WTC11 (cell line): Measurements from ENCODE around the gene PIGP. TPM values are rescaled to one million over a fixed set of nuclear protein-coding genes. Genes with fewer than 3 reads are reported as not detected.

Source experiments
- ATAC-seq: fragments of 200-7000 bp; cut with Tn5 transposase; 2 replicates; pipeline ENCODE4 v1.10.0; 2021; ENCODE audit warnings: mild to moderate bottlenecking, moderate library complexity
- CTCF ChIA-PET: fragments of 300-600 bp; sonication (Branson Sonifier 250); formaldehyde crosslinking; loops from one replicate; lab custom pipeline; 2021; ENCODE audit warnings: antibody characterized with exemption; lab: Charles Lee
- POLR2A ChIA-PET: fragments of 350-600 bp; sonication (Branson Sonifier 250); formaldehyde crosslinking; loops from one replicate; lab custom pipeline; 2021; ENCODE audit warnings: antibody characterized with exemption; lab: Charles Lee
- DNase-seq: peaks from one replicate; pipeline ENCODE4 v3.0.0; 2021; ENCODE audit warnings: low spot score
- H3K27ac Mint-ChIP-seq: 2 replicates; pipeline ENCODE4 v1.8.0; 2021; ENCODE audit warnings: mixed read lengths
- H3K27me3 Mint-ChIP-seq: 2 replicates; pipeline ENCODE4 v1.8.0; 2021; ENCODE audit warnings: low read depth, mild to moderate bottlenecking, moderate library complexity, mixed read lengths
- H3K36me3 Mint-ChIP-seq: 2 replicates; pipeline ENCODE4 v1.8.0; 2021; ENCODE audit warnings: mixed read lengths
- H3K4me1 Mint-ChIP-seq: 2 replicates; pipeline ENCODE4 v1.8.0; 2022; ENCODE audit warnings: mixed read lengths
- H3K4me3 Mint-ChIP-seq: 2 replicates; pipeline ENCODE4 v1.8.0; 2021; ENCODE audit warnings: mild to moderate bottlenecking, moderate library complexity, mixed read lengths
- H3K9me3 Mint-ChIP-seq: 2 replicates; pipeline ENCODE4 v1.8.0; 2021; ENCODE audit warnings: mixed read lengths
- ATF3 ChIP-seq: sonication (generic); formaldehyde crosslinking; conservative IDR thresholded peaks from 2 replicates; pipeline ENCODE4 v1.8.1; 2022; ENCODE audit warnings: mild to moderate bottlenecking, missing genetic modification reagents
- CREM ChIP-seq: sonication (generic); formaldehyde crosslinking; IDR thresholded peaks from 2 replicates; pipeline ENCODE4 v1.8.1; 2022; ENCODE audit warnings: mild to moderate bottlenecking, missing genetic modification reagents, moderate library complexity
- FOXJ3 ChIP-seq: sonication (generic); formaldehyde crosslinking; IDR thresholded peaks from 2 replicates; pipeline ENCODE4 v1.9.0; 2021; ENCODE audit warnings: missing genetic modification reagents, mild to moderate bottlenecking, borderline replicate concordance
- MXD4 ChIP-seq: fragments of 250-450 bp; sonication (Bioruptor Pico); IDR thresholded peaks from 2 replicates; pipeline ENCODE4 v1.8.0; 2021; ENCODE audit warnings: mild to moderate bottlenecking, moderate library complexity, borderline replicate concordance
- NR1H2 ChIP-seq: sonication (generic); formaldehyde crosslinking; IDR thresholded peaks from 2 replicates; pipeline ENCODE4 v1.9.0; 2021; ENCODE audit warnings: mild to moderate bottlenecking, moderate library complexity, missing genetic modification reagents
- NR3C1 ChIP-seq: sonication (generic); formaldehyde crosslinking; conservative IDR thresholded peaks from 2 replicates; pipeline ENCODE4 v1.8.1; 2023; ENCODE audit warnings: low read depth, mild to moderate bottlenecking, missing genetic modification reagents
- RELA ChIP-seq: sonication (generic); formaldehyde crosslinking; IDR thresholded peaks from 2 replicates; pipeline ENCODE4 v1.8.1; 2022; ENCODE audit warnings: missing genetic modification reagents, mild to moderate bottlenecking, borderline replicate concordance
- SMAD3 ChIP-seq: sonication (generic); formaldehyde crosslinking; IDR thresholded peaks from 2 replicates; pipeline ENCODE4 v1.8.0; 2022; ENCODE audit warnings: missing genetic modification reagents, mild to moderate bottlenecking, borderline replicate concordance
- USF1 ChIP-seq: sonication (generic); formaldehyde crosslinking; IDR thresholded peaks from 2 replicates; pipeline ENCODE4 v1.8.0; 2022; ENCODE audit warnings: mild to moderate bottlenecking, missing genetic modification reagents
- ZNF219 ChIP-seq: sonication (generic); formaldehyde crosslinking; IDR thresholded peaks from 2 replicates; pipeline ENCODE4 v1.8.0; 2023; ENCODE audit warnings: missing genetic modification reagents, mild to moderate bottlenecking, borderline replicate concordance
- ZNF281 ChIP-seq: sonication (generic); formaldehyde crosslinking; IDR thresholded peaks from 2 replicates; pipeline ENCODE4 v1.8.0; 2023; ENCODE audit warnings: mild to moderate bottlenecking, missing genetic modification reagents
- ZNF317 ChIP-seq: sonication (generic); formaldehyde crosslinking; IDR thresholded peaks from 2 replicates; pipeline ENCODE4 v1.8.1; 2023; ENCODE audit warnings: low read depth, mild to moderate bottlenecking, moderate library complexity, missing genetic modification reagents, borderline replicate concordance
- total RNA-seq: library from RNA; stranded (reverse); gene quantifications from 3 replicates; pipeline ENCODE4 v1.2.3, GENCODE V29; 2021
- TF ChIP-seq, protein P1 (sequence below): fragments of 250-450 bp; sonication (Bioruptor Pico); IDR thresholded peaks from 2 replicates; pipeline ENCODE4 v1.8.0; 2021; ENCODE audit warnings: mild to moderate bottlenecking
- TF ChIP-seq, protein P2 (sequence below): sonication (generic); formaldehyde crosslinking; IDR thresholded peaks from 2 replicates; pipeline ENCODE4 v1.8.1; 2023; ENCODE audit warnings: mild to moderate bottlenecking, moderate library complexity, missing genetic modification reagents
- TF ChIP-seq, protein P3 (sequence below): sonication (generic); formaldehyde crosslinking; IDR thresholded peaks from 2 replicates; pipeline ENCODE4 v1.8.0; 2022; ENCODE audit warnings: mild to moderate bottlenecking, missing genetic modification reagents

The PIGP gene
- total RNA-seq, 1 experiment from 2014 or later: 10.9 TPM

DNA sequence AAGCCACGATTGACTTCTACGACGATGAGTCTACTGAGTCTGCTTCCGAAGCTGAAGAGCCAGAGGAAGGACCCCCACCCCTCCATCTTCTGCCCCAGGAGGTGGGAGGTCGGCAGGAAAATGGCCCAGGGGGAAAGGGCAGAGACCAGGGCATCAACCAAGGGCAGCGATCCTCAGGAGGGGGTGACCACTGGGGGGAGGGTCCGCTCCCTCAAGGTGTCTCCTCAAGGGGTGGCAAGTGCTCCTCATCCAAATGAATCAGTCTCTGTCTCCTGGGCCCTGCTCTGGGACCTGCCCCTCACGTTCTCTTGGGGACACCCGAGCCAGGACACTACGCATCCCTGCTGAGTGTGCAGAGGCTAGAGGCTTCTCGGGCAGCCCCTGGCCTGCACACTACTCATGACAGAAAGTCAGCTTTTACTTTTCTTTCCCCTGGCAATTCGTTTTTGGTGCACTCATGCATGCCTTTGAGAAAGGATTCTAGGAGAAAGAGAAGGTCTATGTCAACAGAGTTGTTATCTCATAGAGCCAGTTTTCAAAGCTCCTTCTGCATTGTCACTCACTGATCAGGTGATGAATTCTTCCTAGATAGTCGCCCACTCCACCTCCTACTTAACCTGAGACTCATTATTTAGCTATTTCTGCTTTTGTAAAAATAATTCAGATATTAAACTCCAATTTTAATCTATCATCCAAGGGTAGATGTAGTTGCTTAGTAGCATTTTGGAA is 54.8 kb downstream of the PIGP start:
- H3K36me3 Mint-ChIP-seq: no peaks in the 10 kb centered on the region
- TF ChIP-seq USF1 (CRISPR knock-in tag) (no peak), NR3C1 (no peak), SMAD3 (no peak), FOXJ3 (CRISPR knock-in tag) (no peak), ZNF281 (no peak), MXD4 (no peak), NR1H2 (CRISPR knock-in tag) (no peak), CREM (no peak), ZNF317 (CRISPR knock-in tag) (no peak), RELA (CRISPR knock-in tag) (no peak), ZNF219 (CRISPR knock-in tag) (no peak), ATF3 (CRISPR knock-in tag) (no peak)
- TF ChIP-seq, protein P1, sequence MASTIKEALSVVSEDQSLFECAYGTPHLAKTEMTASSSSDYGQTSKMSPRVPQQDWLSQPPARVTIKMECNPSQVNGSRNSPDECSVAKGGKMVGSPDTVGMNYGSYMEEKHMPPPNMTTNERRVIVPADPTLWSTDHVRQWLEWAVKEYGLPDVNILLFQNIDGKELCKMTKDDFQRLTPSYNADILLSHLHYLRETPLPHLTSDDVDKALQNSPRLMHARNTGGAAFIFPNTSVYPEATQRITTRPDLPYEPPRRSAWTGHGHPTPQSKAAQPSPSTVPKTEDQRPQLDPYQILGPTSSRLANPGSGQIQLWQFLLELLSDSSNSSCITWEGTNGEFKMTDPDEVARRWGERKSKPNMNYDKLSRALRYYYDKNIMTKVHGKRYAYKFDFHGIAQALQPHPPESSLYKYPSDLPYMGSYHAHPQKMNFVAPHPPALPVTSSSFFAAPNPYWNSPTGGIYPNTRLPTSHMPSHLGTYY (CRISPR knock-in tag): no peak
- TF ChIP-seq, protein P2, sequence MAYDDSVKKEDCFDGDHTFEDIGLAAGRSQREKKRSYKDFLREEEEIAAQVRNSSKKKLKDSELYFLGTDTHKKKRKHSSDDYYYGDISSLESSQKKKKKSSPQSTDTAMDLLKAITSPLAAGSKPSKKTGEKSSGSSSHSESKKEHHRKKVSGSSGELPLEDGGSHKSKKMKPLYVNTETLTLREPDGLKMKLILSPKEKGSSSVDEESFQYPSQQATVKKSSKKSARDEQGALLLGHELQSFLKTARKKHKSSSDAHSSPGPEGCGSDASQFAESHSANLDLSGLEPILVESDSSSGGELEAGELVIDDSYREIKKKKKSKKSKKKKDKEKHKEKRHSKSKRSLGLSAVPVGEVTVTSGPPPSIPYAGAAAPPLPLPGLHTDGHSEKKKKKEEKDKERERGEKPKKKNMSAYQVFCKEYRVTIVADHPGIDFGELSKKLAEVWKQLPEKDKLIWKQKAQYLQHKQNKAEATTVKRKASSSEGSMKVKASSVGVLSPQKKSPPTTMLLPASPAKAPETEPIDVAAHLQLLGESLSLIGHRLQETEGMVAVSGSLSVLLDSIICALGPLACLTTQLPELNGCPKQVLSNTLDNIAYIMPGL (CRISPR knock-in tag): no peak
- TF ChIP-seq, protein P3, sequence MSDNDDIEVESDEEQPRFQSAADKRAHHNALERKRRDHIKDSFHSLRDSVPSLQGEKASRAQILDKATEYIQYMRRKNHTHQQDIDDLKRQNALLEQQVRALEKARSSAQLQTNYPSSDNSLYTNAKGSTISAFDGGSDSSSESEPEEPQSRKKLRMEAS (CRISPR knock-in tag): no peak
- H3K4me1 Mint-ChIP-seq: no peaks in the 10 kb centered on the region
- POLR2A ChIA-PET: no interaction called here
- no peak for DNase-seq
- CTCF ChIA-PET: interaction anchor here (0.8 to 1.8 kb wide), 2 partner anchors 8 to 41 kb away, joined by 4 to 5 read pairs; no protein-coding TSS in a partner anchor
- H3K4me3 Mint-ChIP-seq: no peak overlapping the region
- peaks cover under 1% of the 10 kb centered on the region for H3K27me3 Mint-ChIP-seq
- ATAC-seq: no peak
- no peaks in the 10 kb centered on the region for H3K9me3 Mint-ChIP-seq
- H3K27ac Mint-ChIP-seq: no peak overlapping the region

Other genes with a start within 250 kb of the PIGP start
- 9.3 to 11.1 TPM (median 10.9 TPM) in 3 replicates for gene HLCS, start 106.4 kb downstream of the PIGP start, total RNA-seq
- gene RIPPLY3, start 66.4 kb downstream of the PIGP start, total RNA-seq: 2.0 to 3.5 TPM (median 2.3 TPM) in 3 replicates
- 27.8 to 29.2 TPM (median 29.0 TPM) in 3 replicates for gene TTC3, start 183 bp upstream of the PIGP start, total RNA-seq
- 55.0 to 62.8 TPM (median 56.7 TPM) in 3 replicates for gene VPS26C, start 194.3 kb upstream of the PIGP start, total RNA-seq